ENCODE results near the gene TBKBP1. TPM values are rescaled to one million over a fixed set of nuclear protein-coding genes. Genes with fewer than 3 reads are reported as not detected.

Gene TBKBP1
- total and polyA plus RNA-seq, 9 of the 15 experiments (the other 6 are each of a cell fraction or from before 2014, with no cell fraction given): 0.03 to 15.6 (median 6.8) TPM

- no peak overlapping the region for H3K27ac ChIP-seq (ENCODE audit: extremely low read depth, low read depth, low read length)
- intact Hi-C loops (cut with micrococcal nuclease): no loop called here
- no peaks in the 10 kb centered on the region for H3K9me1 ChIP-seq (ENCODE audit: control insufficient read depth, insufficient read depth, low read length)
- H3K4me3 ChIP-seq: no peak overlapping the region
- in situ Hi-C loops (cut with MboI): no loop called here
- H3K36me3 ChIP-seq (ENCODE audit: control insufficient read depth, insufficient read depth, low read length): no peaks in the 10 kb centered on the region
- H3K27me3 ChIP-seq (ENCODE audit: control insufficient read depth in 2 of 2, insufficient read depth in 2 of 2, low read length in 2 of 2): peaks cover 10 to 50% of the 10 kb centered on the region in 2 experiments; a peak in 4 of 5 replicates
- no peak overlapping the region for H3K9ac ChIP-seq (ENCODE audit: insufficient read depth in 1 of 2, low read depth in 2 of 2, low read length in 2 of 2)
- FAIRE-seq: no peak
- ChIA-PET POLR2A (interaction anchor here (0.6 kb wide), 1 partner anchor 55 kb away, joined by 4 read pairs; no protein-coding TSS in a partner anchor), CTCF (ENCODE audit: low intra/inter-chr PET ratio) (no interaction called here)
- H3K4me2 ChIP-seq (ENCODE audit: insufficient read depth, low read length): no peak overlapping the region
- no peak for DNase-seq (ENCODE audit: extremely low read depth in 1 of 4, low spot score in 3 of 4)
- 0 out of 2 replicates have a peak, but pooled peaks cover 6% of the 10 kb centered on the region for H4K20me1 ChIP-seq (replicated peaks; ENCODE audit: control insufficient read depth, insufficient read depth, low read length)
- BruUV-seq (replicated peaks): no TSS peak
- H2AFZ ChIP-seq (ENCODE audit: low read depth, low read length): no peak overlapping the region
- no peaks in the 10 kb centered on the region for H3K9me3 ChIP-seq (replicated peaks; ENCODE audit: control insufficient read depth, insufficient read depth, low read depth, low read length)
- no peak for ATAC-seq
- H3K79me2 ChIP-seq (ENCODE audit: control insufficient read depth, insufficient read depth, low read length): no peaks in the 10 kb centered on the region
- TF ChIP-seq ATF3 (IDR thresholded peaks at IDR 0.05): no peak
- TF ChIP-seq ATF3 (CRISPR knock-in tag; conservative IDR thresholded peaks at IDR 0.05): no peak
- TF ChIP-seq, protein P1, sequence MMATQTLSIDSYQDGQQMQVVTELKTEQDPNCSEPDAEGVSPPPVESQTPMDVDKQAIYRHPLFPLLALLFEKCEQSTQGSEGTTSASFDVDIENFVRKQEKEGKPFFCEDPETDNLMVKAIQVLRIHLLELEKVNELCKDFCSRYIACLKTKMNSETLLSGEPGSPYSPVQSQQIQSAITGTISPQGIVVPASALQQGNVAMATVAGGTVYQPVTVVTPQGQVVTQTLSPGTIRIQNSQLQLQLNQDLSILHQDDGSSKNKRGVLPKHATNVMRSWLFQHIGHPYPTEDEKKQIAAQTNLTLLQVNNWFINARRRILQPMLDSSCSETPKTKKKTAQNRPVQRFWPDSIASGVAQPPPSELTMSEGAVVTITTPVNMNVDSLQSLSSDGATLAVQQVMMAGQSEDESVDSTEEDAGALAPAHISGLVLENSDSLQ (IDR thresholded peaks at IDR 0.05): no peak
- TF ChIP-seq XRCC4 (IDR thresholded peaks at IDR 0.05; ENCODE audit: extremely low read depth, insufficient read depth, insufficient read length): no peak
- no peak for TF ChIP-seq ARID1B (IDR thresholded peaks at IDR 0.05)
- TF ChIP-seq CBX8 (IDR thresholded peaks at IDR 0.05; ENCODE audit: borderline replicate concordance, extremely low read depth, low read depth, low read length, poor library complexity, severe bottlenecking): no peak
- TF ChIP-seq ZNF143 (CRISPR knock-in tag; IDR thresholded peaks at IDR 0.05): no peak
- TF ChIP-seq ZNF121 (CRISPR knock-in tag; conservative IDR thresholded peaks at IDR 0.05): no peak
- TF ChIP-seq ZNF507 (tag; conservative IDR thresholded peaks at IDR 0.05): no peak
- no peak for TF ChIP-seq SREBF2 (CRISPR knock-in tag; IDR thresholded peaks at IDR 0.05)
- TF ChIP-seq SMARCA5 (IDR thresholded peaks at IDR 0.05): no peak
- no peak for TF ChIP-seq ASH1L (IDR thresholded peaks at IDR 0.05; ENCODE audit: borderline replicate concordance, low read depth, partially characterized antibody)
- no peak for TF ChIP-seq SAFB2 (IDR thresholded peaks at IDR 0.05; ENCODE audit: borderline replicate concordance, low read depth, low read length, severe bottlenecking)
- no peak for TF ChIP-seq MAZ (CRISPR knock-in tag; conservative IDR thresholded peaks at IDR 0.05 in 1 of 2, IDR thresholded peaks at IDR 0.05 in 1 of 2)
- TF ChIP-seq SRF (CRISPR knock-in tag; IDR thresholded peaks at IDR 0.05): no peak
- no peak for TF ChIP-seq TCFL5 (CRISPR knock-in tag; conservative IDR thresholded peaks at IDR 0.05)
- TF ChIP-seq THRA (IDR thresholded peaks at IDR 0.05): no peak
- no peak for TF ChIP-seq RAD21 (CRISPR knock-in tag; conservative IDR thresholded peaks at IDR 0.05 in 1 of 2, IDR thresholded peaks at IDR 0.05 in 1 of 2)
- 19% methylated on average over 8 of the region's 8 CpGs for WGBS (ENCODE audit: insufficient coverage, low coverage, missing lambda C conversion rate)
- peaks cover 2 to 6% of the 10 kb centered on the region in 2 experiments; a peak in 3 of 5 replicates for H3K4me1 ChIP-seq (replicated peaks in 1 of 2; ENCODE audit: control insufficient read depth in 2 of 2, insufficient read depth in 2 of 2, low read length in 2 of 2)
Measured at GRCh38 chr17:47739150-47739549, 45.2 kb downstream of the TBKBP1 start.
